Brain microvascular endothelial cell (primary cell): Measurements from ENCODE around the gene HLCS.
A peak's percentile ranks its signal among the peaks of the same experiment; 100 is the strongest.
"Not testable (repeated sequence)": the region's sequence is repeated elsewhere in the genome, so short reads cannot be mapped to it uniquely, and the experiment has no call there.

Source experiments
- DNase-seq: peaks from one replicate; pipeline ENCODE4 v3.0.0-alpha.2; 2020
- H3K27ac ChIP-seq: fragments of 250-450 bp; sonication (Bioruptor Pico); 2 replicates; pipeline ENCODE4 v1.5.1; 2020; ENCODE audit warnings: mild to moderate bottlenecking, moderate library complexity
- H3K27me3 ChIP-seq: fragments of 250-450 bp; sonication (Bioruptor Pico); replicated peaks from 2 replicates; pipeline ENCODE4 v1.5.1; 2020; ENCODE audit warnings: mild to moderate bottlenecking
- H3K36me3 ChIP-seq: fragments of 250-450 bp; sonication (Bioruptor Pico); replicated peaks from 2 replicates; pipeline ENCODE4 v1.5.1; 2020; ENCODE audit warnings: mild to moderate bottlenecking
- H3K4me3 ChIP-seq: 2 replicates; pipeline ENCODE4 v1.5.1; 2011; ENCODE audit warnings: low read depth, mild to moderate bottlenecking, control low read depth, low read length, moderate library complexity
- in situ Hi-C: cut with HindIII; loops from 2 replicates; pipeline ENCODE4 v1.10.0; 2017; ENCODE audit warnings: low sequenced_read_pairs, low pct_ligation_motif_present
- TF ChIP-seq, protein P1 (sequence below): IDR thresholded peaks from 2 replicates; pipeline ENCODE4 v1.5.1; 2011; ENCODE audit warnings: low read depth, mild to moderate bottlenecking, moderate library complexity, low read length, control low read depth, inconsistent platforms; ENCODE audit errors: missing control alignments

The HLCS gene

DNA sequence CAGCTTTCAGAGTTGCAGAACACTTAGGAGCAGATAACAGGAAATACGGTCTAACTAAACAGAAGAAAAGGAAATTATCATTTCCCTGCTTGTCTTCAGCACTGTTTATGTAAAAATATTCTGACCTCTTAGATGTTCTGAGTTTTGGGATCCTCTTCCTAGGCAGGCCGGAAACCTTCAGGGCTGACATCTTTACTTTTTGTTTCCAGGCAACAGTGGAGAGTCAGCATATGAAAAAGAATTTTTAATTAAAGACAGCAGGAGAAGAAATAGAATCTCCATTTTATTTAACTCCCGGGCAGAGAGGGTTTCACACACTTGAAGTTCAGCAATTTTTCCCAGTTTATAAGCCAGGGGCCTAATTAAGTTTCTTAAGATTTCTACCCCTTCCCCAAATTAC is 35.0 kb upstream of the HLCS start:
- in situ Hi-C loops, result no loop called here
- Histone ChIP-seq H3K27ac (no peak overlapping the region), H3K4me3 (no peak overlapping the region), H3K27me3 (no peaks in the 10 kb centered on the region), H3K36me3 (no peaks in the 10 kb centered on the region)
- no peak for DNase-seq
- TF ChIP-seq, protein P1, sequence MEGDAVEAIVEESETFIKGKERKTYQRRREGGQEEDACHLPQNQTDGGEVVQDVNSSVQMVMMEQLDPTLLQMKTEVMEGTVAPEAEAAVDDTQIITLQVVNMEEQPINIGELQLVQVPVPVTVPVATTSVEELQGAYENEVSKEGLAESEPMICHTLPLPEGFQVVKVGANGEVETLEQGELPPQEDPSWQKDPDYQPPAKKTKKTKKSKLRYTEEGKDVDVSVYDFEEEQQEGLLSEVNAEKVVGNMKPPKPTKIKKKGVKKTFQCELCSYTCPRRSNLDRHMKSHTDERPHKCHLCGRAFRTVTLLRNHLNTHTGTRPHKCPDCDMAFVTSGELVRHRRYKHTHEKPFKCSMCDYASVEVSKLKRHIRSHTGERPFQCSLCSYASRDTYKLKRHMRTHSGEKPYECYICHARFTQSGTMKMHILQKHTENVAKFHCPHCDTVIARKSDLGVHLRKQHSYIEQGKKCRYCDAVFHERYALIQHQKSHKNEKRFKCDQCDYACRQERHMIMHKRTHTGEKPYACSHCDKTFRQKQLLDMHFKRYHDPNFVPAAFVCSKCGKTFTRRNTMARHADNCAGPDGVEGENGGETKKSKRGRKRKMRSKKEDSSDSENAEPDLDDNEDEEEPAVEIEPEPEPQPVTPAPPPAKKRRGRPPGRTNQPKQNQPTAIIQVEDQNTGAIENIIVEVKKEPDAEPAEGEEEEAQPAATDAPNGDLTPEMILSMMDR, result no peak

DNA sequence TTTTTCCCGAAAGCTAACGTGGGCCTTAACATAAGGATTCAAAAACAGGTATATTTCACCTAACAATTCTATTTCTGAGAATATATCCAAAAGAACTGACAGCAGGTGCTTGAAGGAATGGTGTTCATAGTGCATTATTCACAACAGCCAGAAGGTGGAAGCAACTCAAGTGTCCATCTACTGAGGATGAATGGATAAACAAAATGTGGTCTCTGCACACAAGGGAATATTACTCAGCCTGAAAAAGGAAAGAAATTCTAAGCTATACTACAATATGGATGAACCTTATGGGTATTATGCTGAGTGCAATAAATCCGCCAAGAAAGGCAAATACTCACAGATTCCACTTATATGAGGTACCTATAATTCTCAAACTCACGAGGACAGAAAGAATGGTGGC is 33.9 kb upstream of the HLCS start:
- no peak for DNase-seq
- Histone ChIP-seq H3K4me3 (no peak overlapping the region), H3K36me3 (no peaks in the 10 kb centered on the region), H3K27me3 (no peaks in the 10 kb centered on the region), H3K27ac (no peak overlapping the region)
- in situ Hi-C loops, result no loop called here
- TF ChIP-seq, protein P1, result no peak

DNA sequence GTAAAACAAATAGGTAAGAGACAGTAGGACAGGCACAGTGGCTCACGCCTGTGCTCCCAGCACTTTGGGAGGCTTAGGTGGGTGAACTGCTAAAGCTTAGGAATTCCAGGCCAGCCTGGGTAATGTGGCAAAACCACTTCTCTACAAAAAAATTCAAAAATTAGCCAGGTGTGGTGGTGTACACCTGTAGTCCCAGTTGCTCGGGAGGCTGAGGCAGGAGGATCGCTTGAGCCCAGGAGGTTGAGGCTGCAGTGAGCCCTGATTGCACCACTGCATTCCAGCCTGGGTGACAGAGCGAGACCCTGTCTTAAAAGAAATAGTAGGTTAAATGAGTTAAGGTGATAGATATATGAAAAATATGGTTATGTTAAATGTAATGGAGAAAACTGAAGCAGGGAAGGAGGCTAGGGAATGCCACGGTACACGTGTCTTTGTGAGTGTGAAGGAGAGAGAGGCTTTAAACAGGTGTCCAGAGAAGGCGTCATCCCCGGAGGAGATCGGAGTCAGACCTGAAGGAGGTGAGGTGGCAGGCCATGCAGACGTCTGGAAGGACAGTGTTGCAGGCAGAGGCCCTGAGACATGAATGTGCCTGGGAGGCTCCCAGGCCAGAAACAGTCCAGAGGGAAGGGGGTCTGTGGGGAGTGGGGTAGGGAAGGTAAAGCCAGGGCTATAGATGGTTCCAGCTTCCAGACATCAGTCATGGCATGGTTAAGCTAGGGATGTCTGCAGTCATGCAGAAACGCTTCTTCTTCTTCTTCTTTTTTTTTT is 32.8 kb upstream of the HLCS start:
- Histone ChIP-seq H3K4me3 (no peak overlapping the region), H3K27ac (no peak overlapping the region), H3K27me3 (no peaks in the 10 kb centered on the region), H3K36me3 (no peaks in the 10 kb centered on the region)
- TF ChIP-seq, protein P1, result no peak
- no peak for DNase-seq
- in situ Hi-C loops, result no loop called here

DNA sequence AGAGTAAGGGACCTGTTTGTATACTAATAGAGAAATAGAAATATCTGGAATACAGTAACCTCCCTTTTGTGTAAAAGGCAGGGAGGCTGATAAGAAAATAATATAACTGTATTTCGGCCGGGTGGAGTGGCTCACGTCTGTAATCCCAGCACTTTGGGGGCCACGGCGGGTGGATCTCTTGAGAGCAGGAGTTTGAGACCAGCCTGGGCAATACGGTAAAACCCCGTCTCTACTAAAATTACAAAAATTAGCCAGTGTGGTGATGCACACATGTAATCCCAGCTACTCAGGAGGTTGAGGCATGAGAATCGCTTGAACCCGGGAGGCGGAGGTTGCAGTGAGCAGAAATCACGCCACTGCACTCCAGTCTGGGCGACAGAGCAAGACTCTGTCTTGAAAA is 28.8 kb upstream of the HLCS start:
- H3K27ac ChIP-seq, in situ Hi-C loops, H3K27me3 ChIP-seq, DNase-seq, H3K36me3 ChIP-seq, H3K4me3 ChIP-seq: not testable (repeated sequence)

DNA sequence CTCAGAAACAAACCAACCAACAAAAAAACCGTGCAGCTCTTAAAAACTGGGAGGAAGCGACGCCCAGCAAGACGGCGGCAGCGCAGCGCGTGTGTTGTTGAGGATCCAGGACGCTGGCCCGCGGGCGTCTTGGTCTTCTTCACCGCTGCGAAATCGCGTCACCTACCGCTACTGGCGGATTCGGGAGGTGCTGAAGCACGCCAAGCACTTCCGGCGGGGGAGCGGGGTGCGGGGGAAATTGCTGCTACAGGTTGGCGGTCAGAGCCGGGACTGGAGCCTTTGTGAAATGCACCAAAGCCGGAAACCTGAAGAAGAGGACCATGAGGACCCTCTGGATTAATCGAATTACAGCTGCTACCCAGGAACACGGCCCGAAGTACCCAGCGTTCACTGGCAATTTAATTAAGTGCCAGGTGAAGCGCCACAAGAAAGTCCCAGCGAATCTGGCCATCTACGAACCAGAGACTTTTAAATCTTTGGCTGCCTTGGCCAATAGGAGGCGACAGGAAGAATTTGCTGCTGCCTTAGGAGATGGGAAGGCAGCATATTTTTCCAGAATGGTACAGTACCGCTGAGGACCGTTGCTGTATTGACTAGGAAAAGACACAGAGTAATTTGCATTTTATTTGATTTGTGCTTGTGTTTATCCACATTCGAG is 28.2 kb upstream of the HLCS start:
- DNase-seq, result no peak
- TF ChIP-seq, protein P1, result no peak
- H3K27me3 ChIP-seq, result no peaks in the 10 kb centered on the region
- peak overlapping the region; percentile 40 for H3K4me3 ChIP-seq
- H3K36me3 ChIP-seq, result no peaks in the 10 kb centered on the region
- H3K27ac ChIP-seq, result no peak overlapping the region
- in situ Hi-C loops, result no loop called here

DNA sequence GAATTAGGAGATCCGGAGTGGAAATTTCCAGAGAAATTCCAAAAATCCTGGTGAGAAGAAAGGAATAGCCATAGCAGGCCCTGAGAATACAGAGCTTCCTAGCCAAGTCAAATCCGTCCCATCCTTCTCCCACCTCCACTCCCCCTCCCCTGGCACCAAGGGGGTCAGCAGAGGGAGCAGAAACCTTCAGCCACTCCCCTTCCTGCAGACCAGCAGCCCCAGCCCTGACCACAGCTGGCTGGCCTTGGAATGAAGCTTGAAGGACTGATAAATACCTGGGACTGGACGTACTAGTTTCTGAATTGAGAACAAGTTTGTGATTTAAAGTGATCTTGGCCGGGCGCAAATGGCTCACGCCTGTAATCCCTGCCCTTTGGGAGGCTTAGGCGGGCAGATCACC is 26.2 kb upstream of the HLCS start:
- Histone ChIP-seq H3K36me3 (no peaks in the 10 kb centered on the region), H3K27me3 (no peaks in the 10 kb centered on the region), H3K27ac (no peak overlapping the region), H3K4me3 (no peak overlapping the region)
- TF ChIP-seq, protein P1, result no peak
- in situ Hi-C loops, result no loop called here
- no peak for DNase-seq
